ENCODE results near the gene PTPN1.

PTPN1 gene

DNA sequence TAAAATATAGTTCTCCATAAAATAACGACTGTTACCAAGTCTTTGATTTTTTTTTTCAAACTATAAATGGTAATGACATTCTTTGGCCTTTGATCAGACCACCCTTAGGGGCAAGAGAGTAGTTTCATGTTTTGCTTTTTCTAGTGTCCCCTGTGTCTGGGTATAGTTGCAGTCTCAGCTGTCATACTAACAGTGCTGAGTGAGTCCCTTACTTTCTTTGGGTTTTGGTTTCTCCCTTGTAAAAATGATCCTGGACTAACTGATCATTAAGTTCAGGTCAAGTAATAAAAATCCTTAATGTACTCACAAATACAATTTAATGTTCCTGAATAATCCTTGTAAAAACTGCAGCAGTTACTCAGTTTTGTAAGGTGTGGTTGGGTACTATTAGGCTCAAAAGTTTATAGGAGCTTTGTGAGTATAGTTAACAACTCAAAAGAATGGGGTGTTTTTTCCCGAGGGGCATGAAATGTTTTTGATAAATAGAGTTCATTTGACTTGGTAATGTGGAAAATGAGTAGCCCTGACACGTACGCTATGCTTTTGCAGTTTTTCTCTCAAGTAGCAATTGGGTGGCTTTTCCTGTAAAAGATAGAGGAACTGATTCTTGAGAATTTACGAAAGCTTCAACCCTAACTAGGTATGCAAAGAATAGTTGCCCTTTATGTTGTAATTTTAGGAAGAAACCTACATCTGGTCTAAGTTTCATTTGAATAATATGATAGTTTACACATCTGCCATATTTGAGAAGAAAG is 6.2 kb downstream of the PTPN1 start:
- DNase-seq (ENCODE audit: low spot score) (no peak), ATAC-seq (ENCODE audit: low read depth) (no peak)
- peak overlapping the region; percentile 88 for H3K27ac ChIP-seq (ENCODE audit: poor library complexity, severe bottlenecking)
- peaks cover 91% of the 10 kb centered on the region for H3K4me1 ChIP-seq (ENCODE audit: insufficient read depth, poor library complexity, severe bottlenecking)
- no peaks in the 10 kb centered on the region for H3K27me3 ChIP-seq (ENCODE audit: insufficient read depth, poor library complexity, severe bottlenecking)
- no peak overlapping the region for H3K4me3 ChIP-seq (ENCODE audit: severe bottlenecking)
- TF ChIP-seq, protein P1, sequence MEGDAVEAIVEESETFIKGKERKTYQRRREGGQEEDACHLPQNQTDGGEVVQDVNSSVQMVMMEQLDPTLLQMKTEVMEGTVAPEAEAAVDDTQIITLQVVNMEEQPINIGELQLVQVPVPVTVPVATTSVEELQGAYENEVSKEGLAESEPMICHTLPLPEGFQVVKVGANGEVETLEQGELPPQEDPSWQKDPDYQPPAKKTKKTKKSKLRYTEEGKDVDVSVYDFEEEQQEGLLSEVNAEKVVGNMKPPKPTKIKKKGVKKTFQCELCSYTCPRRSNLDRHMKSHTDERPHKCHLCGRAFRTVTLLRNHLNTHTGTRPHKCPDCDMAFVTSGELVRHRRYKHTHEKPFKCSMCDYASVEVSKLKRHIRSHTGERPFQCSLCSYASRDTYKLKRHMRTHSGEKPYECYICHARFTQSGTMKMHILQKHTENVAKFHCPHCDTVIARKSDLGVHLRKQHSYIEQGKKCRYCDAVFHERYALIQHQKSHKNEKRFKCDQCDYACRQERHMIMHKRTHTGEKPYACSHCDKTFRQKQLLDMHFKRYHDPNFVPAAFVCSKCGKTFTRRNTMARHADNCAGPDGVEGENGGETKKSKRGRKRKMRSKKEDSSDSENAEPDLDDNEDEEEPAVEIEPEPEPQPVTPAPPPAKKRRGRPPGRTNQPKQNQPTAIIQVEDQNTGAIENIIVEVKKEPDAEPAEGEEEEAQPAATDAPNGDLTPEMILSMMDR (IDR thresholded peaks at IDR 0.05; ENCODE audit: poor library complexity, severe bottlenecking), result no peak
- H3K9me3 ChIP-seq (ENCODE audit: severe bottlenecking), result no peaks in the 10 kb centered on the region
- peaks cover 67% of the 10 kb centered on the region for H3K36me3 ChIP-seq (ENCODE audit: low read depth)

DNA sequence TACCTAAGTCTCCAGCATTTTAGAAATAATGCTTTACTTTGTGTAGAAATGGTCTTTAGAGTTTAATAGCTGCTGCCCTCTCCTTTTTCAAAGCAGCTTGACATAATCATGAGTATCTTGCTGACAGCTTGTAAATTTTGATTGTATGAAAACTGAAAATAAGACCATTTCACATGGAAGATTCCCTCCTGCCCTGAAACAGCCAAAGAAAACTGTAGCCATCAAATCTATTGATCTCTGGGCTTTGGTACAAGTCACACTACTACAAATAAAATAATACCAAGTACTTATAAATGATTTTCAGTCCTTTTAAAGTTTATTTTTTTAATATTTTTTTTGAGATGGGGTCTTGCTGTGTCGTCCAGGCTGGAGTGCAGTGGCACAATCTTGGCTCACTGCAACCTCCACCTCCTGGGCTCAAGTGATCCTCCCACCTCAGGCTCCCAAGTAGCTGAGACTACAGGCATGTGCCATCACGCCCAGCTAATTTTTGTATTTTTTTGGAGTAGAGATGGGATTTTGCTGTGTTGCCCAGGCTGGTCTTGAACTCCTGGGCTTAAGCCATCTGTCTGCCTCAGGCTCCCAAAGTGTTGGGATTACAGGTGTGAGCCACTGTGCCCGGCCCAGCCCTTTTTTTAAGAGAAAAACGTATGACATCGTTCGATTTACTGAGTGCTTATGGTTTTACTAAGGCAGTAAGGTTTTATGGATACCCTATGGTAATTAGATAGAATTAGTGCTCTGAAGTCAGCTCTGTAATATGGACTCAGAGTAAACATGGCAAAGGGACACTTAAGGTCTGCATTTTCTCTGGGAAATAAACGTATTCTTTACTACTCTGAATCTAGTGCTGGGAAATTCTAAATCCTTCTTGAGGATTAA is 7.0 kb downstream of the PTPN1 start:
- TF ChIP-seq, protein P1 (IDR thresholded peaks at IDR 0.05; ENCODE audit: poor library complexity, severe bottlenecking), result no peak
- no peaks in the 10 kb centered on the region for H3K27me3 ChIP-seq (ENCODE audit: insufficient read depth, poor library complexity, severe bottlenecking)
- ATAC-seq (ENCODE audit: low read depth), result 0 out of 3 replicates have a peak, but pooled peaks have one; percentile 3
- H3K27ac ChIP-seq (ENCODE audit: poor library complexity, severe bottlenecking), result peak overlapping the region; percentile 88
- peaks cover 97% of the 10 kb centered on the region for H3K4me1 ChIP-seq (ENCODE audit: insufficient read depth, poor library complexity, severe bottlenecking)
- DNase-seq (ENCODE audit: low spot score), result peak; percentile 21
- peak overlapping the region; percentile 1 for H3K4me3 ChIP-seq (ENCODE audit: severe bottlenecking)
- H3K9me3 ChIP-seq (ENCODE audit: severe bottlenecking), result no peaks in the 10 kb centered on the region
- peaks cover 75% of the 10 kb centered on the region for H3K36me3 ChIP-seq (ENCODE audit: low read depth)

GRCh38 chr20:50517817-50518154 is 7.6 kb downstream of the PTPN1 start:
- Histone ChIP-seq H3K36me3 (ENCODE audit: low read depth) (peaks cover 76% of the 10 kb centered on the region), H3K27me3 (ENCODE audit: insufficient read depth, poor library complexity, severe bottlenecking) (no peaks in the 10 kb centered on the region), H3K4me3 (ENCODE audit: severe bottlenecking) (peak overlapping the region; percentile 1), H3K27ac (ENCODE audit: poor library complexity, severe bottlenecking) (peak overlapping the region; percentile 88), H3K9me3 (ENCODE audit: severe bottlenecking) (no peaks in the 10 kb centered on the region), H3K4me1 (ENCODE audit: insufficient read depth, poor library complexity, severe bottlenecking) (peaks cover 95% of the 10 kb centered on the region)
- TF ChIP-seq, protein P1 (IDR thresholded peaks at IDR 0.05; ENCODE audit: poor library complexity, severe bottlenecking), result no peak
- no peak for ATAC-seq (ENCODE audit: low read depth)
- DNase-seq (ENCODE audit: low spot score), result no peak

GRCh38 chr20:50518270-50518721 is 8.1 kb downstream of the PTPN1 start:
- Histone ChIP-seq H3K9me3 (ENCODE audit: severe bottlenecking) (no peaks in the 10 kb centered on the region), H3K4me3 (ENCODE audit: severe bottlenecking) (peak overlapping the region; percentile 1), H3K36me3 (ENCODE audit: low read depth) (peaks cover 76% of the 10 kb centered on the region), H3K27ac (ENCODE audit: poor library complexity, severe bottlenecking) (peak overlapping the region; percentile 88), H3K27me3 (ENCODE audit: insufficient read depth, poor library complexity, severe bottlenecking) (no peaks in the 10 kb centered on the region), H3K4me1 (ENCODE audit: insufficient read depth, poor library complexity, severe bottlenecking) (peaks cover 95% of the 10 kb centered on the region)
- ATAC-seq (ENCODE audit: low read depth) (peak; percentile 70), DNase-seq (ENCODE audit: low spot score) (no peak)
- TF ChIP-seq, protein P1 (IDR thresholded peaks at IDR 0.05; ENCODE audit: poor library complexity, severe bottlenecking), result no peak

Data from RWPE2 (cell line).